HG03354 (cell line): ENCODE data around the gene CSMD2.

ENCODE experiments used
- ATAC-seq: cut with Tn5 transposase; IDR thresholded peaks from one replicate; pipeline ENCODE4 v1.9.1; 2021; ENCODE audit warnings: mild to moderate bottlenecking; ENCODE audit not compliant: unreplicated experiment, poor library complexity, severe bottlenecking

CSMD2 gene

GRCh38 chr1:33743221-33743998 lies 421.6 kb downstream of the CSMD2 start:
- no peak for ATAC-seq

DNA sequence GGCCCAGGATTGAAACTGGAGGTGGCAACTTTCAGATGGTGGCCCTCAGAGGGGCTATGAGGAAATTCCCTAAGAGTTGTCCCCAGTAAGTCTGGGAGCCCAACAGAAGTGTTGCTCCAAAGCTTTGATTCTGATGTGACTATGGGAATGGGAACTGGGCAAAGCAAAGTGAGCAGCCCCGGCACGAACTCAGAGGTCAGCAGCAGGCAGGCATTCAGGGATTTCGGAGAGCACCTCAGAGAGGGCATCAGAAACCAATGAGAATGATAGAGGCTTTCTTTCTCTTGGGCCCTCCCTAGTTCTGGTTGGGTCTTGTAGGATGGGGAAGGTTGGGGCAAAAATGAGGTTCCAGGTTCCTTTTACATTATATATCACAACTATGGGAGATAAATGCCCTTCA lies 422.4 kb downstream of the CSMD2 start:
- ATAC-seq, result no peak

GRCh38 chr1:33741749-33742148 lies 423.3 kb downstream of the CSMD2 start:
- no peak for ATAC-seq

DNA sequence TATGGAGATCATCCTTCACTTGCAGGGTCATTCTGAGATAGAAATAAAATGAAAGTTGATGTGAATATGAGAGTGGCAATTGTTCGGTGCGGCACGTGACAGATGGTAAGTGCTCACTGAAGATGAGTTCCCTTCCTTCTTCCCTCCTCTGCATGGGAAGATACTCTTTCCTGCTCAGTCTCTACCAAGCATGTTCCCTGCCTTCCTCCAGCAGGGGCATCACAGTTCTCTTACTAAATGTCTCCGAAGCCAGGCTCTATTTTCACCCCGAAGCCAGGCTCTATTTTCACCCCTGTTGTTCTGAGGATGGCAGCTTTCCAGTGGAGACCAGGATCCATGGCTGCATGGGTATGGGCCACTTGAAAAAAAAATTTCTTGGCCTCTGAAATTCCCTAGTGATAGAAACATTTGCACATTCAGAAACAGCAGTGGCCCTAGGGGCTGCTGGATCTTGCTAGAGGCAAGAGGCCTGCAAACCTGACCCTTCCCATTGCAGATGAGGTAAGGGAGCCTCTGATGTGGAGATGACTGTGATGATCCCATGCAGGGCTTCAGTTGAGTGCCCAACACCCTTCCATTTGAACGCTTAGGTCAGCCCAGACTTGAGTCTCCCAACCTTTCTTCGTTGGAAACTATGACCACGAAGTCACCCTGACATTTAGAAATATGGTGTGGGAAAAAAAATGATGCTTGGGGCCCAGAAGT lies 424.8 kb downstream of the CSMD2 start:
- no peak for ATAC-seq

GRCh38 chr1:33738976-33739375 lies 426.1 kb downstream of the CSMD2 start:
- no peak for ATAC-seq

- ATAC-seq, result no peak
Observed at GRCh38 chr1:33738536-33738935, 426.5 kb downstream of the CSMD2 start.

DNA sequence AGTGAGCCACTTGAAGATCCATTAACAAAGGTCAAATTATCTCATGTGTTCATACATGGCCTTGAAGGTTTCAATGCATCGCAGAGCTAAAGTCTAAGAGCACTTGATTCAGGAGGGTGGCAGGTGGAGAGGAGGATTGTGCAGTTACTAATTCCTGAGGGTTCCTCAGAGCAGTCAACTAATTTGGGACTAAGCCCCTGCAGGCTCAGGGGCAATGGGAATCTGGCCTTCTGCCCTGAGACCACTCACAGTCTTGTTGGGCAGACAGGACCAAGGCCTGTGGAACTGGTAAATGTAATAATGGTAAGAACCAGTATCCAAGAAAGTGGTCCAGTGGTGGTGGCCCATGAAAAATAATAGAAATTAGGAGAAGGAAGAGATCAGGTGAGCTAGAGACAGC lies 428.5 kb downstream of the CSMD2 start:
- no peak for ATAC-seq

- ATAC-seq, result no peak
Observed at GRCh38 chr1:33735624-33736023, 429.4 kb downstream of the CSMD2 start.

DNA sequence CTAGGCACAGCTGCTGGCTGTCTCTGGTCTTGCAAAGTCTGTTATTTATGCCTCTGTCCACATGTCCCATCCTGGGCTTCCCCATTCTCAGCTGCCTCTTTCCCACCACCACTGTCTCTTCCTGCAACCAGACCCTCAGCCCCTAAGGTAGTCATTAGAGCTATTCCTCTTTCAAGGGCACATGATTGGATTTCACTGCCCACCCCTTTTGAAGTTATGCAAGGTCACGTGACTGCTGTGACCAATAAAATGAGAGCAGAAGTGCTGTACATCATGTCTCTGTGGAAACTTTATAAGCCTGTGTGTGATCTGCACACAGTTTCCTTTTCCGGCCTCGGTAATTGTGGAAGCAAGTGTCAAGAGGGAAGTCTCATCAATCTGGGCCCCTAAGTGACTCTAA lies 437.7 kb downstream of the CSMD2 start:
- no peak for ATAC-seq

DNA sequence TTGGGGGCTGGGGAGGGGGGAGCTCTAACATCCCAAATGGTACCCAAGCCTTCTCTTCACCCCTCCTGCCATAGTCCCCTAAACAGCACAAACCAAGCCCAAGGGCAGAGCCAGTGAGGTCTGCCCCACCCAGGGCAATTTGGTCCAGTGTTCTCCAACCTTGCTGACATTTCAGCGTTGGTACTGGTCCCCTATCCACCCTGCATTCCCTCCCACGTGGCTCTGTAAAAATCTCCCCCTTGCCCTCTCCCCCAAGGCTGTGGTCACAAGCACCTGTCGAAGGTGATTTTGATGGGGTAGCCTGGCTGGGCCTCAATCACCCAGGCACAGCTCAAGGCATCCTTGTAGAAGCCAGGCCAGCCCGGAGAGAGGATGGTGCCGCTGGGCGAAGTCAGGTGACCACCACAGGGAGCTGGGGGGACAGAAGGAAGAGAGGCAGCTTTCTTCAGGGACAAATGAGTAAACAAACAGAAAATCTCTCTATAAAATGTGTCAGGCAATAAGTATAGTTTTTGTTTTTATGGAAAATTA lies 438.7 kb downstream of the CSMD2 start:
- ATAC-seq, result no peak

GRCh38 chr1:33725556-33726160 lies 439.4 kb downstream of the CSMD2 start:
- no peak for ATAC-seq

DNA sequence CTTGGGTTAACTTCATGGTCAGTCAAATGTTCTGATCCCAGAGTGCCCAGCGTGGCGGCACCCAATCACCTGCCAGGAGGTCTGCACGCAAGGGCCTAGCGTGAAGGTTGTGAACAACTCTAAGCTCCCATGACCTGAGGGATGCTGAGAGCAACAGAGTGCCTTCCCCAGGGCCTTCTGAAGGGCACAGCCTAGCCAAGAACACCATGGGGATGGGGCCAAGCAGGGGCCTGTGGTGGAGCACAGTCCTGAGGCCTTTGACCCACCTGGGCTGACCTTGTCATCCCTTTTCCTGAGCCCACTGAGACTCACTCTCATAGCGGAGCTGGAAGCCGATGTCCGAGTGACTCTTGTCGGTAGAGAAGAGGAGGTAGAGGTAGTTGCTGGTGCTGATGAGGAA lies 440.0 kb downstream of the CSMD2 start:
- no peak for ATAC-seq

DNA sequence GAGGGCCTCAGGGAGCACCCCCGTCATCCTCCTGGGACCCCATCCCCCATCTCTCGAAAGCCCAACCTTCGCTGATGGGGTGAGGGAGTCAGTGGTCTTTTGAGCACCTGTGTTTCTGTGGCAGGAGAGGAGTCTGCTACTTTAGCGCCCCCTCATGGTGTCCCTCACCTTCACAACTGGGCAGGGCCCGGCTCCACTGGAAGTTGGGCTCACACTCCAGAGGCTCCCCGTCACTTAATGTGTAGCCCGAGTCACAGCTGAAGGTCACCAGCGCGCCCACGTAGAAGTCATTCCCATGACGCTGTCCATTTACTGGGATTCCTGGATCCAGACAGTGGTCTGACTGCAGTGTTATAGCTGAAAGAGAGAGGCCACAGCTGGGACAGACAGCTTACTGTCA lies 440.7 kb downstream of the CSMD2 start:
- ATAC-seq, result no peak

GRCh38 chr1:33723251-33723650 lies 441.8 kb downstream of the CSMD2 start:
- ATAC-seq, result no peak

DNA sequence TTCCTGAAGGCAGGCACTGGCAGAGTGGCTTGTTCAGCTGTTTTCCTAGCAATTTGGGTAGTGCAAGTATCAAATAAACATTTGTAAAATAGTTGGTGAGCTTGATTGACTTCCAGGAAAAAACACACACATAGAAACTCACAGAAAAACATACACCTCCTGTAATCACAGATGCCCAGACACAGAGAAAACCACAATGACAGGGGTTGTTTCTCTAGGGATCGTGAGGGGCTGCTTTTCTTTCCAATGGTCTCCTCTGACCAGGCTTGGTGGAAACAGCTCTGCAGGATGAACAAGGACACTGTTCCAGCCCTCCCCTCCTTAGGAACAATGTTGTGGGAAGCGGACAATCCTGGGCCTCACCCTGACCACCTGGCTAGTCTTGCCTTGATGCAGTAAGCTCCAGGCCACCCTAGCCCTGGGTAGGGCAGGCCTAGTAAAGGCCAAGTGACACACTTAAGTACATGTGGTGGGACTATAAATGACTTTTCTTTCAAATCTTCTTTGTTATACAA lies 443.7 kb downstream of the CSMD2 start:
- no peak for ATAC-seq

DNA sequence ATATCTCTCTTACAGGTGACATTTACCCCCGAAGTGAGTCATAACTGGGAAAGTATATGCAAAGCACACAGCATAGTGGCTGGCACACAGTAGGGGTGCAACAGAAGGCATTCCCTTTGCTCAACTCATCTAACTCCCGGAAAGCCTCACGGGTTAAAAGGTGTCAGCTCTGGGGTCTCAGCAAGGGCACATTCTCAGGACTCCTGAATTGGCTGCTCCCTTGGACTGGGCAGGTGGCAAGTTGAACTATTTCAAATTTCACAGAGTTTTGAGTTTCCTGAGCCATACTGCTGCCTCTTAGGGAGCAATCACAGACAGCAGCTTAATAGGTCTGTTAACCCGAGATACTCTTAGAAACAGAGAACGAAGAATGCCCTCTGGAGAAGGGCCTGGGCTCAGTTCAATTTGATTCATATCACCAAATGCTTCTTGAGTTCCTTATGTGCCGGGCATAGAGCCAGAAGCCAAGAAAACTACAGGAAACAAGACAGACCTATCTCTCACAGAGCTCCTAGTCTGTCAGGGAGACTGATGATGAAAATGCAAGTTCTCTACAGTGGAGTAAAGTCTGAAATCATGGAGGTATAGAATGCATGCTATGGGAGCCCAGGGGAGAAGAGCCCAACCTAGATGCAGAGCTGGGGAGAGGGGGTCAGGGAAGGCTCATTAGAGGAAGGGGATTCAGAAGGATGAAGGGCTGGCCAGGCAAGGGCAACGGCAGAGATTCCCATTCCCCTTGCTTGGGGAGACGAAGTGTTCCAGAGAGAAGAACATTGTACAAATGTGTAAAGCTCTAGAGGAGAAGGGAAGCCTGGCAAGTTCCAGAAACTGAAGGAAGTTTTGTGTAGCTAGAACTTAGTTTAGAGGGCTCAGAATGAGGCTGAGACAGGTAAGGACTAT lies 445.0 kb downstream of the CSMD2 start:
- no peak for ATAC-seq

DNA sequence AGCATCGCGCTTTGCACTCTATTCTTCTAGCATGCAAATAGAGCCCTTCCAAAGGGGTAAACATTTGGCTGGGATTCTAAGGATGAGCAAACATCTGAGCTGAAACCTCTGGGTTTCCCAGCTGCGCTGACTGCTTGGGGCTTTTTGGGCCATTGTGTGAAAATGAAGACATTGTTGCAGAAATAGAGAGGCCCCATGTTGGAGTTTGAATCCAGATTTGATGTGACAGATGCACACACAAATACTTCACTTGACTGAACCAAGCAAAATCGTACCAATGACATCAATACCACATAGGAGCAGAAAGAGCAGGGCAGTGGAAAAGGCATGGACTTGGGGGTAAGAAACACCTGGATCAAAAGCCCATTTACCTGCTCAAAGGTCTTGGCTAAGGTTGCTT lies 445.7 kb downstream of the CSMD2 start:
- ATAC-seq, result no peak

DNA sequence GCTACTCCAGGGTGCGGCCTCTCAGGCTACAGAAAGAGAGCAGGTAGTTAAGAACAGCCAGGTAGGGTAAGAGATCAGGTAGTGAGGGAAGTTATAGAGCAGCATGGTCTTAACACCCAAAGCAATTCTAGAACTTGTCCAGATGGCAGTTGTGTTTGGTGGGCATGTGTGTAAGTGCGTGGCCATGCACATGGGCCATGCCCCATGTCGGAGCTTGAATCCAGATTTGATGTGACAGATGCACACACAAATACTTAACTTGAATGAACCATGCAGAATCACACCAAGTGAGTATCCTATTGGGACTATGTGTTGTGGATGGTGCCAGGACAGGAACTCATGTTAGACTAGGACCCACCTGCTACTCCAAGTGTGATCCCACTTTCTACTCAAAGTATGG lies 446.8 kb downstream of the CSMD2 start:
- no peak for ATAC-seq

- no peak for ATAC-seq
Observed at GRCh38 chr1:33716976-33717688, 447.9 kb downstream of the CSMD2 start.
